Stimulated activated CD8-positive, alpha-beta memory T cell treated with anti-CD3 and anti-CD28 coated beads, Interleukin-7, amount 100 ng/mL, for 4 hours (primary cell): ENCODE data around the gene NEDD4L.
"Not testable (repeated sequence)": the region's sequence is repeated elsewhere in the genome, so short reads cannot be mapped to it uniquely, and the experiment has no call there.

Experiments
- DNase-seq, 2 donors: peaks; one replicate each; pipeline ENCODE4 v3.0.0-alpha.2; 2020; ENCODE audit warnings: low read depth in 2 of 2

Gene NEDD4L

GRCh38 chr18:58370038-58370580 is 326.1 kb downstream of the NEDD4L start:
- no peak for DNase-seq

- DNase-seq = no peak
Measured at GRCh38 chr18:58370612-58371011, 326.6 kb downstream of the NEDD4L start.

GRCh38 chr18:58373481-58373880 is 329.5 kb downstream of the NEDD4L start:
- no peak for DNase-seq

- DNase-seq = no peak
Measured at GRCh38 chr18:58375051-58375450, 331.0 kb downstream of the NEDD4L start.

GRCh38 chr18:58378411-58379379 is 334.7 kb downstream of the NEDD4L start:
- no peak for DNase-seq

GRCh38 chr18:58379443-58379842 is 335.4 kb downstream of the NEDD4L start:
- no peak for DNase-seq

GRCh38 chr18:58380113-58380512 is 336.1 kb downstream of the NEDD4L start:
- not testable (repeated sequence) for DNase-seq

- DNase-seq = no peak
Measured at GRCh38 chr18:58381676-58382411, 337.8 kb downstream of the NEDD4L start.

- no peak for DNase-seq
Measured at GRCh38 chr18:58382446-58382845, 338.4 kb downstream of the NEDD4L start.

- no peak for DNase-seq
Measured at GRCh38 chr18:58385472-58385871, 341.4 kb downstream of the NEDD4L start.

- DNase-seq = no peak
Measured at GRCh38 chr18:58386780-58387179, 342.8 kb downstream of the NEDD4L start.

- no peak for DNase-seq
Measured at GRCh38 chr18:58387716-58388115, 343.7 kb downstream of the NEDD4L start.

- DNase-seq = no peak
Measured at GRCh38 chr18:58388736-58389135, 344.7 kb downstream of the NEDD4L start.

- DNase-seq = no peak
Measured at GRCh38 chr18:58389745-58390144, 345.7 kb downstream of the NEDD4L start.

- DNase-seq = no peak
Measured at GRCh38 chr18:58390399-58390798, 346.4 kb downstream of the NEDD4L start.

- DNase-seq = no peak
Measured at GRCh38 chr18:58391231-58391825, 347.3 kb downstream of the NEDD4L start.

- DNase-seq = no peak
Measured at GRCh38 chr18:58391932-58392323, 347.9 kb downstream of the NEDD4L start.

- DNase-seq = no peak
Measured at GRCh38 chr18:58392324-58393000, 348.4 kb downstream of the NEDD4L start.

GRCh38 chr18:58393295-58393694 is 349.3 kb downstream of the NEDD4L start:
- DNase-seq = no peak

GRCh38 chr18:58394046-58394445 is 350.0 kb downstream of the NEDD4L start:
- no peak for DNase-seq

GRCh38 chr18:58394602-58395425 is 350.8 kb downstream of the NEDD4L start:
- DNase-seq = no peak
